NOMO-1 treated with DMSO at 0.1 percent for 48 hours (cell line): ENCODE data around the gene ABCB11.
"Not testable (repeated sequence)": the region's sequence is repeated elsewhere in the genome, so short reads cannot be mapped to it uniquely, and the experiment has no call there.

ENCODE experiments used
- DNase-seq: peaks from one replicate; lab custom pipeline; 2025; ENCODE audit not compliant: unreplicated experiment; lab: John Stamatoyannopoulos, UW

The ABCB11 gene

GRCh38 chr2:168897449-168897848, 133.7 kb downstream of the ABCB11 start:
- DNase-seq: no peak

DNA sequence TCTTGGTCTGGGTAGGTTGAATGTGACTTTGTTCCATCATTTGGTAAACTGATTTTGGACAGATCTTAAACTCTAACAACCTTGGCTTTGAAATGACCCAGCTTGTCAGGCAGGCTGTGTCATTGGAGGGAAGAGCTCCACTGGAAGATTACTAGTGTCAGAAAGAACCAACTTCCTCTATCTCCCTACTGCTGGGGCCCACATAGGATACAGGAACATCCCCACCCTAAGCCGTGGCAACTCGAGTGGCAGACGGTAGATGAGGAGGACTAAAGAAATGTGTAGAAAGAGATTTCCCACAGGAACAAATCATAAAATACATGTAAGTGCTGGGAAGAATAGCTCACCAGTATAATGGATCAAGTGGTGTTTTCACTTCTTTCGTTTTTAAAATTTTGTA, 134.3 kb downstream of the ABCB11 start:
- DNase-seq: peak; percentile 66

DNA sequence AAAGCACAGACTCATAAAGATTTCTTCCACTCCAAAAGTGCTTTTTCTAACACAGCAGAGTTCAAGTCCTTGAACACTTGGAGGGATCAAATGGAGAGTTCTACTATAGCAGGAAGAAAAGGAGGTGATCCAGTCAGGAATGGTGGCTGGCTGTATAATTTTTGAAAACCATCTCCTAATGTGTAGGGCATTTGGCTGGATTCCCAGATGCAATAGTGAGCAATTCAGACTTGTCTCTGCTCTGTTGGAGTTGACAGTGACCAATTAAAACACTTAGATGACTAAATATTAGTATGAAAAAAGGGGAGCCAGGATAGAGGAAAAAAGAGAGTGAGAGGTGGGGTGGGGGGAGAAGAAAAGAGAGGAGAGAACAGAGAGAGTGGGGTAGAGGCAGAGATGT, 135.4 kb downstream of the ABCB11 start:
- no peak for DNase-seq

DNA sequence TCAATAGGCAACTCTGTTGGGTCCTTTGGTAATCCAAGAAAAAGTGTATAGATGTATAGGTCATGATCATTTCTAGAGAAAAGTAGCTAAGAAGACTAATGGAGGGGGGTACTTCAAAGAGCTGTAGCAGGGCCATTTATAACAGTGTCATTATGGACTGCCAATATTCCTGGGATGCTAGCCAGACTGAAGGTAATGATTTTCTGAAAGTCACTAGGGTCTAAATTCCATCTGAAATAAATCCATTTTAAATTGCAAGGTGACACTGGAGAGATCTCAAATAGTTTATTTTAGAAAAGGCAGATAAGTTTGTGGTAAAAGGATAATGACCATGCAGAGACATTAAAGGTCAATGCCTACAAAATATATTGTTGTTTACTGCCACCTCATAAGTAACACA, 136.4 kb downstream of the ABCB11 start:
- no peak for DNase-seq

DNA sequence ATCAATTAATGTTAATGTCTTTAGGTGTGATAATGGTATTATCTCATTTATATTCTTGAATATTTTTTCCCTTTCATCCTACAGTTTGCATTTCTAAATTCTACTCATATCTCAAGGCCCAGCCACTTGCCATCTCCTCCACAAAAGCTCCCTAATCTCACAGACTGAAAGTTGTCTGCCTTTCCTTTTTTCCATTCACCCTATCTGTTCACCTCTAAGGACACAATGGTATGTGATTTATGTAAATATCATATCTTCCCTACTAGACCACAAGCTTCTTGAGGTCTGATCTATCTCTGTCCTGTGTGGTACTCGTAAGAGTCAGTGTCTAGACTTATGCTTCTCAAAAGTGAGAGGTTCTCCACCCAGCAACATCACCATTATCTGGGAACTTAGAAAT, 137.0 kb downstream of the ABCB11 start:
- DNase-seq: no peak

- DNase-seq: no peak
Observed at GRCh38 chr2:168892327-168892726, 138.8 kb downstream of the ABCB11 start.

DNA sequence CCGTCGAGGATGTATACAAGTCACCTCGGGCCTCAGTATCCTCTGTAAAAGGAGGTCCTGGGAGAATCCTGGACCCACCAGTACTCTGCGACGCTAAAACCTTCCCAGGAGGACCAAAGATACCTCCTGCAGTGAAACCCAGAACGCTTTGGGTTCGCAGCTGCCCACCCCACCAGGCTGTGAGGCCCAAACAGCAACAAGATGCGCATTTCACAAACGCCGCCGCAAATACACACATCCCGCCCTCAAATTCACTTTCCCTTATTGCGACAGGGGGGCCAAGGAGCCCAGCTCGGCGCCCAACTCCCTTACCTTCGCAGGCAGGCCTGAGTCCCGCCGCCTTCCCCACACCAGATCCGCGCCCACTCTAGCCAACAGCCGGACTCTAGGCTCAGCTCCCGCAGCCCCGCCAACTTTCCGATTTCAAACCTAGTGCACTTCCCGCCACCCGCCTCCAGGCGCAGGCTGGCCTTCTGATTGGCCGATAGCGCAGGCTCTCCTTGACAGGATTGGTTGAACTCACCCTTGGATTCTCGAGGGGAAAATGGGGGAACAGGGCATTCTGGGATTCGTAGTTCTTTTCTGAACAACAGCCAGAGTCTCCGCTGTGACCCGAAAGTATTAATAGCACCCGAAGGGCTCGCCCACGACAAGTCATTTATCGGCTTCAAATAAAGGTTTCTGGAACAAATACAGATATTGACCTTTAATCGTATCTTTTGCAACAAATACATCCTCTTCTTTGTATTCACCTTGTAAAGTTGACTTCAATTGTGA, 140.9 kb downstream of the ABCB11 start, which contains the start of gene SPC25:
TSS of gene SPC25 (minus strand) at position 425 of the 777 bp plus-strand sequence. CDS start 911 bp downstream, outside the sequence.
- peak; percentile 94 for DNase-seq

DNA sequence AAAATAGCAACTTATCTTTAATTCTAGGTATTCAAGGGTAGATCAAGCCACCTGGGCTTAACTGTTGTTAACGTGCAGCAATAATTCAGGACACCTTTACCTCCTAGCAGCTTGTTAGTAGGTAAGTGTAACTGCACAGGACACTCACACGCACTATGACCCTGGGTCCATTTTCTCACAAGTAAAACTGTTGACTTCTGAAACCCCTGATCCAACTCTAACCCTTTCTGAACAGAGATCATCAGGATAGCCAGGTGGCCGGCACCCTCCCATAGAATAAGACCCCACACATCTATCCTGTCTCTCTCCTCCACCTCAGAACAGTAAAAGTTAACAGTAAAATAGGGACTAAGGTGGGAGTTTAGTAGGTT, 141.5 kb downstream of the ABCB11 start:
- DNase-seq: no peak

DNA sequence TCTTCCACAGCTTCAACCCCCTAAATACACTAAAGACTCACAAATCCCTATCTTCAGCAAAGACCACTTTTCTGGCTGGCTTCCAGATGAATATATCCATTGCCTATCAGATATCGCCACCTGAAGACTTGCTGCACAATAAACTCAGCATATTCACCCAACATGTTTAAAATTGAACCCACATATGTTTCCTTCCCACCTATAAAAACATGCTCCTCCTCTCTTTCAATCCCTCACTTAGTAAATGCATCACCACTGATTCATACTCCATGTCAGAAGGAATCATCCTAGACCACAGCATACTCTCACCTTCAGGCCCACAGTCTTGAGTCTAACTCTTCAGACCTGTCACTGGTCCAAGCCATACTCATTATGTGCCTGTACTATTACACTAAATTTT, 146.1 kb downstream of the ABCB11 start:
- no peak for DNase-seq

- not testable (repeated sequence) for DNase-seq
Observed at GRCh38 chr2:168882163-168882562, 149.0 kb downstream of the ABCB11 start.

DNA sequence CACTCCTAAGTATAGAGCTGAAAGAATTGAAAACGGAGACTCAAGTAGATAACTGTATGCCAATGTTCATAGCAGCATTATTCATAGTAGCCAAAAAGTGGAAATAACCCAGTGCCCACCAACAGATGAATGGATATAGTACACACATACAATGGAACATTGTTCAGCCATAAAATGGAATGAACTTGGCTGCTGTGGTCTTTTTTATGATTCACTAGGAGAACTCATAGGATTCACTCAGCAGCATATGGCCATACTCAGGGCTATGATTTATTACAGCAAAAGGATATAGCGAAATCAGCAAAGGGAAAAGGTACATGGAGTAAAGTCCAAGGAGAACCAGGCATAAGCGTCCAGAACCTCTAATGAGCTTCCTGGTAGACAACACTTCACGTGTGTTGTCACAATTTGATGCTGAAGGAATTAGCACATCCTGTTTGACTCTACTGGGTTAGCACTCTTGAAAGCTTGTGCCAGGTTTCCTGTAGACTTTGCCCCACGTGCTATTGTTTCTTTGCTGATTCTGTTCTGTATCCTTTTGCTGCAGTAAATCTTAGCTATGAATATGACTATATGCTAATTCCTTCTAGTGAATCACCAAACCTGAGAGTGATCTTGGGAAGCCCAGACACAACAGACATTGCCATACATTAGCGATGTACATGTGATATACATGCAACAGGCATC, 156.6 kb downstream of the ABCB11 start:
- no peak for DNase-seq

DNA sequence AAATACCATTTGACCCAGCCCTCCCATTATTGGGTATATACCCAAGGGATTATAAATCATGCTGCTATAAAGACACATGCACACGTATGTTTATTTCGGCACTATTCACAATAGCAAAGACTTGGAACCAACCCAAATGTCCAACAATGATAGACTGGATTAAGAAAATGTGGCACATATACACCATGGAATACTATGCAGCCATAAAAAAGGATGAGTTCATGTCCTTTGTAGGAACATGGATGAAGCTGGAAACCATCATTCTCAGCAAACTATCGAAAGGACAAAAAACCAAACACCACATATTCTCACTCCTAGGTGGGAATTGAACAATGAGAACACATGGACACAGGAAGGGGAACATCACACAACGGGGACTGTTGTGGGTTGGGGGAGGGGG, 160.3 kb downstream of the ABCB11 start:
- not testable (repeated sequence) for DNase-seq
